ENCODE results near the gene COL6A3. TPM values are rescaled to one million over a fixed set of nuclear protein-coding genes. Genes with fewer than 3 reads are reported as not detected.
"Not testable (repeated sequence)": the region's sequence is repeated elsewhere in the genome, so short reads cannot be mapped to it uniquely, and the experiment has no call there.

Gene COL6A3
- total RNA-seq, 1 experiment from 2014 or later, result 0.41 TPM

DNA sequence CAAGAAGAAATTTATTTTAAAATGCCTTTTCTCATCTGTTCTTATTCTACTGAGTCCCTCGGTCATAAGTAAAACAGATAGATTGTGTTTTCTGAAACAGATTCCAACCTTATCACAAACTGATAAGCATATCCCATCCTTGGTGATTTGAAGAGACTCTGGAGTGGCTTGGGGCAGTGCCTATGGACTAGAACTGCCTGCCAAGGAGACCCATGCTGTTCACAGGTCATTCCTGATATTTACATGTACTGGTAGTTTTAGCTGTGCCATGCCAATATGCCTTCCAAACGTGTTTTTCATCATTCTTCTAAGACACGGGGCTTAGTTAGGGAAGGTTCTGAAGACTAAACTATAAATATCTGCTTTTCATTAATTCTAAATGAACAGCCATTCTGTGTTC is 11.4 kb upstream of the COL6A3 start:
- no peak for DNase-seq (ENCODE audit: low read depth)
- in situ Hi-C loops (cut with HindIII; ENCODE audit: low pct_unique_long_range_greater_than_20kb, low sequenced_read_pairs), result no loop called here

DNA sequence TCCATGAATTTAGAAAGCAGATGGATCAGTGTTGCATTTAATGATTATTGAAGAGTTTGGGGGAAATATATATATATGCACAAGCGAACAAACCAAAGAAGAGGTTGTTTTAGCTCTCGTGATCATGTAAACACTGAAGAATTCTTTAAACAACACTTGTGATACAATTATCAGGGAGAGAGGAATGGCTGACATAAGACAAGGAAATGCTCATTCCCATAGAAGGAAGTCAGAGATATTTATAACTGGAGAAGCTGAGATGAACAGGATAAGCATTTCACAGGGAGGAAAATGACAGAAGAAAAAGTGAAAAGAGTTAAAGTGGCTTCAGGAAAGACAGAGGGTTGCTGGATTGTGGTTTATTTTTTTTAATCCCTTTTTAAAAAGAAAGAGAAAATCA is 10.6 kb upstream of the COL6A3 start:
- in situ Hi-C loops (cut with HindIII; ENCODE audit: low pct_unique_long_range_greater_than_20kb, low sequenced_read_pairs), result no loop called here
- no peak for DNase-seq (ENCODE audit: low read depth)

DNA sequence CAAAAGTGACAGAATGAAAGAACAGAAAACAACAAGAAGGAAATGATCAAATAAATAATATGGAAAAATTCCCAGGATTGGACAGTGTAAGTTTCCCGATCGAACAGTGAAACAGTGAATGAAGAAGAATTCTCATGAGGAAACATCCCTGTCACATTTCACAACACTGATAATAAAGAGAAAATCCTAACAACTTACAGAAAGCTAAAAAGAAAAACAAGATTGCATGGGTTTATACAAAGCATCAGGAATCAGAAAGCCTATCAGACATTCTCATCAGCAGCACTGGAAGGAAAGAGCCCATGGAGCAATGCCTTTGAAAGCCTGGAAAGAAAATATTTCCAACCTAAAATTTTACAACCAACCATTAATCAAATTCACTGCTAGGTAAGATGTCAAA is 9.9 kb upstream of the COL6A3 start:
- in situ Hi-C loops (cut with HindIII; ENCODE audit: low pct_unique_long_range_greater_than_20kb, low sequenced_read_pairs), result no loop called here
- DNase-seq (ENCODE audit: low read depth), result no peak

DNA sequence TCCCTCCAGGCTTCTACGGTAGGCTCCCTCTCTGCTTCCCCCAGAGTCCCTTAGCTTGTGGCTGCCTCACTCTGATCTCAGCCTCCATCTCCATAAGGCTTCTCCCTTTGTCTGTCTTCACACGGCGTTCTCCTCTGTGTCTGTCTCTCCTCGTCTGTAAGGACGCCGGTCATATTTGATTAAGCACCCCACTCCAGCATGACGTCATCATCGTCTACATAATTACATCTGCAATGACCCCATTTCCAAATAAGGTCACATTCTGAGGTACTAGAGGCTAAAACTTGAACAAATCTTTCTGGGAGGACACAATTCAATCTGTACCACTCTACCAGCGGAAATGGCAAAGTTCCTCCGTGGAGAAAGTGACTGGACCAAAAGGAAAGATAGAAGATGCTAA is 8.3 kb upstream of the COL6A3 start:
- in situ Hi-C loops (cut with HindIII; ENCODE audit: low pct_unique_long_range_greater_than_20kb, low sequenced_read_pairs), result no loop called here
- no peak for DNase-seq (ENCODE audit: low read depth)

DNA sequence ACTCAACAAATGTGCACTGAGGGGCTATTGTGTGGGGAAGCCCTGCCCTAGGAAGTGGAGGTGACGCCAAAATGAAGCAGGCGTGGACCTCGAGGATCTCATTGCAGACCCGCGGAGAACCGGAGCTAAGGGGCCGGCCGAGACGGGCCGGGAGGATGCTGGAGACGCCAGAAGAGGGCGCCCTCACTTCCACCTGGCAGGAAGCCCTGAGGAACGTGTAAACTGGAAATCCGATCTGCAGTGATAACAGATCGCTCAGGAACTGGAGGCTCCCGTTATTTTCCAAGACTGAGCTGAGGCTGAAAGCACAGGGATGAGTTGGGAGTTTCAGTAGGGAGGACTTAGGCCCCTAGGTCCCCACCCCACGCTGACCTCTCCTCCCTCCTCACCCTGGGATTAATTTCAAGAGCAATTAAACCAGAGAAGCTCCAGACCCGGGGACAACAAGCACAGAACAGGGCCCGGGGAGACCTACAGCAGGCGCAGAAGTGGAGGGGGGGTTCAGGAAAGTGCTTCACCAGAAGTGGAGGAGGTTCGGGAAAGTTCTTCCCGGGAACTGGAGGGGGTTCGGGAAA is 7.7 kb upstream of the COL6A3 start:
- in situ Hi-C loops (cut with HindIII; ENCODE audit: low pct_unique_long_range_greater_than_20kb, low sequenced_read_pairs), result no loop called here
- DNase-seq (ENCODE audit: low read depth), result peak; percentile 35

DNA sequence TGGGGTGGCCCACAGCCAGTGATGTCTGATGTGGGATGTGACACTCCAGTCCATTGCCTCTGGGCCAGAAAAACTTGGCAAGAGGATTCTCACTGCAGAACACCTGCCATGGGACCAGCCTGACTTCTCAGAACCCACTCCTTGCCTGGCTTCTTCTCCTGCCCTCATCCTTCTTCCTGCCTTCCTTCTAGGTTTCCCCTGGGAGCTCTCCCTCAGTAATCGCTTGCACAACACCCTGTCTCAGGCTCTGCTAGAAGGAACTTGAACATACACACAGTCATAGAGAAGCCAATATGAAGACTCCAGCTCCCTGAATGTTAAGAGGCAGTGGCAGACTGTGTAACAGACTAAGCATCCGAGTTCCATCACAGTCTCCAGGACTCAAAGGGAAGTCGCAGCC is 4.3 kb upstream of the COL6A3 start:
- DNase-seq (ENCODE audit: low read depth), result no peak
- in situ Hi-C loops (cut with HindIII; ENCODE audit: low pct_unique_long_range_greater_than_20kb, low sequenced_read_pairs), result no loop called here

DNA sequence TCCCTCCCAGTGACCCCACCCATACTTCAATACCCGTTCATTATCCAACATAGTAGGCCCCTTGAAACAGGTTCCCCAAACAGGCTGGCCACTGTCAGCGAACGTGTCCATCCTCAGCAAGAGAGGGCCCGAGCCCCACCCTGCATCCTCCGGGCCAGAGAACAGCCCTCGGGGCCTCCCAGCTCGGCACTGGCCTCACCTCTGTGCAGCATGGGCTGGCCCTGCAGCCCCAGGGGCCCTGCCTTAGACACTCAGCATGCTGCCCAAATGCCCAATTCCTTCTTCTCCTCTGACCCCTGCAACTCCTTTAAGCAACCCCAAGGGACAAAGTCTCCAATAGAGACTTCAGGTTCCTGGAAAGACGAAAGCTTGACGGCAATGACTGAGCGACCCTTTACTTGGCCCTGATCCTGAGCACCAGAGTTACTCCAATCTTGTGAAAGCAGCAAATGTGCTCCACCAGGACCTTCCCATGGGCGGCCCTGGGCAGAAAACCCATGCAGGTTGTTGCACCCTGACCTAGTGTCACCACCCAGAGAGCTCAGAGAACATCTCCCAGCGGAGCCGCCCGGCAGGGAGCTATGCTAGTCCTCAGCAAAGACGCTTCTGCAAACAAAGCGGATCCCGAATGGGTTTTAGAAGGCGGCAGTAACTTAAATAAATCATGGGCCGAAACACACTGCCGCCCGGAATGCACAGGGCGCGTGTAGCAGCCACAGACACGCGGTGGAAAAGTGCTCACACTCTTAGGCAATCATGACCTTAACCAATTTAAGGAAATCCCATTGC is 782 bp downstream of the COL6A3 start:
- in situ Hi-C loops (cut with HindIII; ENCODE audit: low pct_unique_long_range_greater_than_20kb, low sequenced_read_pairs), result no loop called here
- DNase-seq (ENCODE audit: low read depth), result no peak

DNA sequence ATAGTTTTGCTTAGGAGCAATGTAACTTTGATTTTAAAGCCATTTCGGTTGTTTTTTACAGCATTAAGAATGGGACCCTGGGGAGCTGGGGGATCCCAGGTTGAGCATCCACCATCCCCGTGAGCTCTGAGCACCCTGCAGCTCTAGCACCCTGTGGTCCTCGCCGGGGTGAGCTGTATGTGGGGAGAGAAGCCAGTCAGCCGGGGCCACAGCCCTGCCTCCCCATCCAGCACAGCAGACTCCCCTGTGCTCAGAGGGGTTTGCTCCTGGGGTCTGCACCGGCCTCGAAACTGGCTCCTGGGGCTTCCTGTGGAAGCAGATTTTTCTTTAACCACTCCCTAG is 1.3 kb downstream of the COL6A3 start:
- in situ Hi-C loops (cut with HindIII; ENCODE audit: low pct_unique_long_range_greater_than_20kb, low sequenced_read_pairs), result no loop called here
- no peak for DNase-seq (ENCODE audit: low read depth)

DNA sequence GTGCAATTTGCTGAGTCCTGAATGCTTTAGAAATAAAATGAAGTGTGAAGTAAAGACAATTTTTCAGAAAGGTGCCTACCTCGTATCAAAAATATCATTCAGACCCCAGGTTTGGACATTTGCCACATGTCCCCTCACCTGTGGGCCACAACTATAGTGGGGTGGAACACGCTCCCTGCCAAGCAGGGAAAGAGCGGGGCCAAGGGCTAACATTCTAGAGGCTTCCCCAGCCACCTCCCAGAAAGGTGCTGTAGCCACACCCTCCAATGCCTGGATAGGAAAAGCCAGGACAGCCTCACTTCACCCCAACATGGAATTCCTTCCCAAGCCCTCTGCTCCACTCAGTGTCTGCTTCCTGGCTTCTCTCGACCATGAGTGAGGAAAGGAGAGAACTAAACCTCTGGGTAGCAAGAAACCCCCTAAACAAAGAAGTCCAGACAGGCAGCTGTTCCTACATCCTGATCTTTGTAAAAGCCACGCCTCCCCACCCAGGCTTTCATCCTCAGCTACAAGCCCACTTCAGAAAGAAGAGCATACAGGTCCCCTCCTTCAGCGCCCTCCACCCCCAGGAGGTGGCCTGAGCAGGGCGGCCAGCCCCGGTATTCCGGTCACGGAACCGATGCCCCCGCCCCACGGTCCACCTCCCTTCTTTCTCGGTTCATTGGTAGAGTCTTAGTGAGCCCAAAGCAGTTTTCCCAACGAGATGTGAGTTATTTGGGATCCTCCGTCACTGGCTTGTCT is 2.1 kb downstream of the COL6A3 start:
- in situ Hi-C loops (cut with HindIII; ENCODE audit: low pct_unique_long_range_greater_than_20kb, low sequenced_read_pairs), result no loop called here
- DNase-seq (ENCODE audit: low read depth), result no peak

DNA sequence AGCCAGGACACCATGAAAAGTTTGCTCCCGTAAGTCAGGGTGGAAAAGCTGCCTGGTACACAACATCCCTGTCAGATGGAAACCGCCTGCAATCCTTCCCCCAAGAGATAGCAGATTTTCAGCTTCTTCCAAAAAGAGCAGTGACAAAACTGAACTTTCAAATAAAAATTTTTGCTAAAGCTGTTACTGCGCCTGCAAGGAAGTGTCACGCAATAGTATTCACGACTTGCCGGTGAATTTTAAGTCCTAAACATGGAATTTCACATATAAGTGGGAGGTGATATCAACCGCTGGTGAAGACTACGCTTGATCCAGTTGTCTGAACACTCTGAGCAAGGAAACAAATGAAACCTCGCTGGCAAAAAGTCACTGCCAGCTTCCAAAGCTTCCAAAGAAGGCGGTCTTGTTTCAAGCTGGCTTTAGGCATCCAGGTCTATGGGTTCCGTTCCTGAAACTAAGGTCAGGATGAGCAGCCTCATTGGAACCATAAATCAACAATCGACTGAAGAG is 2.8 kb downstream of the COL6A3 start:
- DNase-seq (ENCODE audit: low read depth), result no peak
- in situ Hi-C loops (cut with HindIII; ENCODE audit: low pct_unique_long_range_greater_than_20kb, low sequenced_read_pairs), result no loop called here

DNA sequence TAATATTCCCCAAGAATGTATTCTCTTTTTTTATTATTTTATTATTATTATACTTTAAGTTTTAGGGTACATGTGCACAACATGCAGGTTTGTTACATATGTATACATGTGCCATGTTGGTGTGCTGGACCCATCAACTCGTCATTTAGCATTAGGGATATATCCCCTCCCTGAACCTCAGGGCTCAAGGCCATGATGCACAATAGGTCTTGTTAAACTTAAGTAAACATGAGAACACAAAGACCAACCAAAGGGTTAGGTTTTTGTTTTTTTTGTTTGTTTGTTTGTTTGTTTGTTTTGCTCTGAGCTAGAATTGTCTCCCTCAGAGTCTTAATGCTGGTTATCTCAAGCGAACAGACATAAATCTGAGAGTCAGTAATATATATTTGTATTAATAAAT is 4.7 kb downstream of the COL6A3 start:
- in situ Hi-C loops (cut with HindIII; ENCODE audit: low pct_unique_long_range_greater_than_20kb, low sequenced_read_pairs); DNase-seq (ENCODE audit: low read depth): not testable (repeated sequence)

DNA sequence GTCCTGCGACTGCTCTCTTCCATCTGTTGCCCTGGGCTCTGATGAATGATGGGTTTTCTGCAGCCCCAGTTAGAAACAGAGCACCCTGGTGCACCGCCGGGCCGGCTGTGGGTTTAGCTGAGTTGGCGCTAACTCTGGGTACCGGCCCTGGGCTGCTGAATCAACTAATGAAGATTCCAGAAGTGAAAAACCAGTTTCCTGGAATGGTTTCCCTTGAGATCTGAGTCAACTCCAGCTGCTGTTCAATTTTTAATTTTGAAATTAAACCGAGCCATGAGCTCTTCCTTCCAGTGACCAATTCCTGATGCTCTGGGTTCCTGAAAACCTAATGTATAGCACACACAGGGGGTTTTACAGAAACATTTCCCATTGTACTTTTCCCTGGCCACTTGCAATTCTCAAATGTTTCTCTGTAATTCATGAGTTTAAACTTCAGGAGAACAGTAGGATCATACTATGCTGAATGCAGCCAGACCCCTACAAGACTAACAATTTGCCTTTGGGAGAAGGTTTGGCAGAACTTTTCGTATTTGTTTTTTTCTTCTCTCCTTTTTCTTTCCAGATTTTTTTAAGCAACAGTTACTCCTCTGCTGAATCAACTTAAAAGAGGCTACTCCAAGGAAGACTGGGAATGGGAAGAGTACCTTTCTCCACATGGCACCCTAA is 5.5 kb downstream of the COL6A3 start:
- no peak for DNase-seq (ENCODE audit: low read depth)
- in situ Hi-C loops (cut with HindIII; ENCODE audit: low pct_unique_long_range_greater_than_20kb, low sequenced_read_pairs), result no loop called here

DNA sequence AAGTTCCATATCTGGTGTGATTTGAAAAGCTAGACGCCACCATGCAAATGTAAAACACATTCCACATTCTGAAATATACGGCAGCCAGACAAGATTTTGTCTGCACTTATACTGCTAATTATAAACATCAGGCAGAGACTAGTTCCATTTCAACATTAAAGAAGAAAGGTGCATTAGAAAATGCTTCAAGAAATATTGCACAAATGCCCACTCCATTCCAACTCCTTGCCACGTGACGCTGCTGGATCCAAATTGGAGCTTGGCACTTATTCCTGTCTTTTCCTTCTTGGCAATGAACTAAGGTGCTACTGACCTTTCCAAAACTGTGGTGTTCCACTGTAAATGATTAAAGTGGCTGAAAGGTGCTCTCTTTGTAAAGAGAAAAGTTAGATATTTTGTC is 6.3 kb downstream of the COL6A3 start:
- in situ Hi-C loops (cut with HindIII; ENCODE audit: low pct_unique_long_range_greater_than_20kb, low sequenced_read_pairs), result no loop called here
- no peak for DNase-seq (ENCODE audit: low read depth)

DNA sequence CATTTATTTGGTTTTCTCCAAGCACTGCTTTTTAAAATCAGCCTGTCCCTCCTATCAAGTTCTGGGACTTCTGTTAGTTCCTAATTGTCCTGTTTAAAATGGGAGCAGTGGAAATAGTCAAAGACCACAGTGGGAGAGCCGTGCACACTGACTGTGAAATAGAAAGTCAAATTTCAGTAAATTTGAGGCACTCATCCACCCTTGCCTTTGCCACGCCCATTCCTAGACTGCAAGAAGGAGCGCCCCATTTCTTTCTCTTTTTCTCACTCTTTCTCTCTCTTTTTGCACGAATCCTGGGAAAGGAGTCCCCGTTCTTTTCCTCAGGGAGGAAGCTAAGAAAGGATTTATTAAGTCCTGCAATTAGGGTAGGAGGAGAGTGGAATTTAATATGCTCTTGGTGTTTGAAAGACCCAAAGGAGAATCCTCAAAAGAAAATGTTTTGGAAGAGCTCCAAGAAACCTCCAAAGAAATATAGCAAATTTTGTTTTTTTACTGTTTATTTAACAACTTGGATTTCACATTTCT is 7.5 kb downstream of the COL6A3 start:
- no peak for DNase-seq (ENCODE audit: low read depth)
- in situ Hi-C loops (cut with HindIII; ENCODE audit: low pct_unique_long_range_greater_than_20kb, low sequenced_read_pairs), result no loop called here

DNA sequence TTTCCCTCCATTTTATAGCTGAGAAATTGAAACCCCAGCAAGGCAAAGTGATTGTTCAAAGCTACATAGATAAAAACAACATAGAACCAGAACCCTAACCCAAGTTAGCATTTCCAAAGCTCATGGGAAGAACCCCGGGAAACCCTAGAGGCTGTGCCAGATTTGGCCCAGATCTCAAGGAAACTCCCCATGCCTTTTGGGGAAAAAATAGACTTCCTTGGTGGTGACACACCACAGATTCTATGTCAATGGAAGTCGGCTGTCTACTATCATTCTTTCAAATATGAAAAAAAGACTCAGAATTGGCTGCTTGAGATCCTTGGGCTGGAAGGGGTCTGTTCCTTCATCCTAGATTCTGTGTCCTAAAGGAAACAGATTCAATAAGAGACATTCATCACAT is 8.4 kb downstream of the COL6A3 start:
- DNase-seq (ENCODE audit: low read depth), result no peak
- in situ Hi-C loops (cut with HindIII; ENCODE audit: low pct_unique_long_range_greater_than_20kb, low sequenced_read_pairs), result no loop called here

DNA sequence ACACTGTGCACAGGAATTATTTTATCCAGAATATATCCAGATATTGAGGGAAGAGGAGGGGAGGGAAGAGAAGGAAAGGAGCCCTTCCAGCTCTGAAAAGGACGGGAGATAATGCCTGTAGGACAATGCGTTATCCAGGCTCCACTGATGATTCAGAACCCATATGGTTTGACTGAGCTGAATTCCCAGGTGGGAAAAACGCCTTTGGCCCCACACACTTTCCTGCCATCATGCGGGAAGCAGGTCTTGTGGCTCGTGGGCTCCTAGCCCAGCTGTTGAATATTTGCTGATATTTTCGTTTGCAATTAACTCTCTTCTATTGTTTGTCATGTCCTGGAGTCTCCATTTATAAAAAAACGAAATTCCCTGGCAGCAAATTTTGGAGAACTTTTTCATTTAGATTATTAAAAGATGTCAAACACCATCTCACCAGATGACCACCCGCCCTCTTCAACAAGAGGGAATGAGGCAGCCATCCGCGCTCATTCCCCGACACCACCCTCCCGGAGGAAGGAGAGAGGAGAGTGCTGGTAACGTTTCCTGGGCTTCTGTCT is 8.9 kb downstream of the COL6A3 start:
- DNase-seq (ENCODE audit: low read depth), result no peak
- in situ Hi-C loops (cut with HindIII; ENCODE audit: low pct_unique_long_range_greater_than_20kb, low sequenced_read_pairs), result no loop called here

DNA sequence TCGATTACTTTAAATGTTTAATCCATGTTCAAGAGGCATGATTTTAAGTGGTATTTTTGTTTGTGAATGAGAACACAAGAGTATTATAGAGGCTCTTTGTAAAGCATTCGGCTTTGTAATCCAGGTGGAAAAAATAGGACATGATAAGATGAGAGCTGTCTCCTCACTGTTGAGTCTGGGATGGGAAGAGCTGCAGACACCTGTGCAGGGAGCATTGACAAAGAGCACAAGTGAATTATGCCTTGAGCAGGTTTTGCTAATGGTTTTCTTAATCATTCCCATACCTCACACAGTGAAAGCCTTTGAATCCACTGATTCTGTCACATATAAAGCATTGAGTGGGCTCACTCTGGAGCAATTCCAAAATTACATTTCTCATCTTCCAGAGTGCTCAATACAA is 9.6 kb downstream of the COL6A3 start:
- in situ Hi-C loops (cut with HindIII; ENCODE audit: low pct_unique_long_range_greater_than_20kb, low sequenced_read_pairs), result no loop called here

DNA sequence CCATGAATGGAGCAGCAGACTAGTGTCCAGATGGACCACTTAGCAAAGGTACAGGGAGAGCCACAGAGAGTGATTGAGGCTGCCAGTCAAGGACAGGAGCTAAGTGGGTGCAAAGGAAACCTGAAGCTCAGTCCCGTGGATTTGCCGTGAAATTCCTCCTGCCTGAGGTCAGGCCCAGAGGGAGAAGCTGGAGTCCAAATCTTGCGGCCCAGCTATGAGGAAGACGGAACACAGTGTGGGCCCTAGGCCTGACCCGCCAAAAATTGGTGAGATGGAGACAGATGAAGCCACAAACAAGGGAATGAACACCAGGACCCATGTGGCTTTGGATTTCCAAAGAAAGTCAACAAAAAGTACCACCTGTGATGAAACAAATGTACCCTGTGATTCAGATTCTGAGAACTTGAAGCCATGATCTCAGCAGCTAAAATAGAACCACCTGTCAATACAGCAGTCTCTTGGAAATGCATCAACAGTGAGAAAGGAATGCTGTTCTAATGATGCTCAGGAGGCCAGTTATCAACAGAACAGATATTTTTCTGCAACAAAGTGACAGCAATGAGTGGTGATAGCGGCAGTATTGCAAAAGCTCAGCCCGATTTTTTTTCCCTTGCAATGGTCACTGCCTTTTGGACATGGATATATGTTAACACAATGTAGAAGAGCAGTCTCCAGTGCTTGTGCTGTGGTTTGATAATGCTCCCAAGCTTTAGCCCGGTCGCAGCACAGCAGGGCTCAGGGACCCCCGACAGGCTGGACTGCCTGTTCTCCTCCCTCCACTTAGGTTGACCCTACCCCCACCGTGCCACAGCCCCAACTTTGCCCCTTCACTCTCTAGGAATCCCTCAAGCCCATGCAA is 10.7 kb downstream of the COL6A3 start:
- no peak for DNase-seq (ENCODE audit: low read depth)
- in situ Hi-C loops (cut with HindIII; ENCODE audit: low pct_unique_long_range_greater_than_20kb, low sequenced_read_pairs), result no loop called here

More for the DNA sequence above, 9.6 kb downstream of the COL6A3 start:
- no peak for DNase-seq (ENCODE audit: low read depth)

Data from Caki2 (cell line).